ENCODE data around the gene DGKH. TPM values are rescaled to one million over a fixed set of nuclear protein-coding genes. Genes with fewer than 3 reads are reported as not detected.

The DGKH gene
- total and polyA plus RNA-seq, 10 of the 15 experiments (the other 5 are each of a cell fraction or from before 2014, with no cell fraction given): 1.3 to 15.2 (median 7.3) TPM

DNA sequence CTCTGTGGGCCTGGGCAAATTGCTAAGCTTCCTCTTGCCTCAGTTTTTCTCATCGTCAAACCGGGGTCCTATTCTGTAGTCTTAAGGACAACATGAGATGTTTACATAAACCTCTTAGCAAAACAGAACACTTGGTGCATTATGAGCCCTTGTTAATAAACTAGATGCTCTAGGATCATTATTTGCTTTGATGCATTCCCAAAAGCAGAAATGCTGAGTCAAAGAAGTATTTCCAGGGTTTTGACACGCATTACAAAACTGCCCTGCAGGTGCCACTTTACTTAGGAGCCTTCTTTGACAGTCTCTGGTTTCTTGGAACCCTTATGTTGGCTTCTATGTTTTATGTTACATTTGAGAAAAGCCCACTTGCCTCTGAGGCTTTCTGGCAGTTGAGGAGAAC, 235.6 kb downstream of the DGKH start:
- H2AFZ ChIP-seq (ENCODE audit: control insufficient read depth, low read depth, low read length): no peak overlapping the region
- peak; percentile 17; the same call in 2 of the 3 replicates for ATAC-seq
- intact Hi-C loops (cut with micrococcal nuclease; ENCODE audit: unreplicated experiment): no loop called here
- H3K36me3 ChIP-seq (ENCODE audit: control insufficient read depth in 2 of 2, insufficient read depth in 2 of 2, low read length in 1 of 2): peaks cover 2 to 24% of the 10 kb centered on the region in 2 experiments
- DNase-seq (ENCODE audit: low read depth, low spot score): no peak
- no peak overlapping the region for H3K4me2 ChIP-seq (ENCODE audit: control insufficient read depth, insufficient read depth)
- TF ChIP-seq MTA2 (IDR thresholded peaks at IDR 0.05; ENCODE audit: low read depth): no peak
- no peak for TF ChIP-seq BRCA1 (IDR thresholded peaks at IDR 0.05; ENCODE audit: low read depth, low read length)
- no peak for TF ChIP-seq SMAD5 (IDR thresholded peaks at IDR 0.05; ENCODE audit: low read depth)
- TF ChIP-seq, protein P1, sequence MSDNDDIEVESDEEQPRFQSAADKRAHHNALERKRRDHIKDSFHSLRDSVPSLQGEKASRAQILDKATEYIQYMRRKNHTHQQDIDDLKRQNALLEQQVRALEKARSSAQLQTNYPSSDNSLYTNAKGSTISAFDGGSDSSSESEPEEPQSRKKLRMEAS (IDR thresholded peaks at IDR 0.05; ENCODE audit: low read depth, low read length): no peak
- TF ChIP-seq NBN (IDR thresholded peaks at IDR 0.05): no peak
- TF ChIP-seq RBBP5 (conservative IDR thresholded peaks at IDR 0.05): no peak
- no peak for TF ChIP-seq POU2F2 (IDR thresholded peaks at IDR 0.05; ENCODE audit: borderline replicate concordance, low read depth, low read length)
- TF ChIP-seq NR2C1 (IDR thresholded peaks at IDR 0.05): no peak
- no peak for TF ChIP-seq MEF2A (IDR thresholded peaks at IDR 0.05; ENCODE audit: insufficient read depth, low read depth, low read length)
- H3K4me3 ChIP-seq: no peak overlapping the region
- no peaks in the 10 kb centered on the region for H3K9me3 ChIP-seq (replicated peaks; ENCODE audit: control insufficient read depth, insufficient read depth, low read length)
- BruUV-seq (replicated peaks): no TSS peak
- CTCF ChIA-PET: no interaction called here
- H3K27ac ChIP-seq (ENCODE audit: control insufficient read depth, insufficient read depth): no peak overlapping the region
- no peaks in the 10 kb centered on the region for H4K20me1 ChIP-seq (ENCODE audit: control insufficient read depth, insufficient read depth)
- POLR2A ChIA-PET: no interaction called here
- in situ Hi-C loops (cut with MboI): no loop called here
- no peak for FAIRE-seq
- H3K9ac ChIP-seq (ENCODE audit: control insufficient read depth, insufficient read depth, low read length): no peak overlapping the region
- SMC1A ChIA-PET (ENCODE audit: uncharacterized antibody, unreplicated experiment): interaction anchor here (1.0 to 1.1 kb wide), 2 partner anchors 15 to 617 kb away, joined by 3 read pairs; no protein-coding TSS in a partner anchor
- RAD21 ChIA-PET (ENCODE audit: unreplicated experiment): no interaction called here
- 87% methylated on average over 3 of the region's 3 CpGs for WGBS (ENCODE audit: insufficient coverage, insufficient replicate concordance, low lambda C conversion rate, missing lambda C conversion rate)
- peaks cover 75% of the 10 kb centered on the region for H3K79me2 ChIP-seq (ENCODE audit: control insufficient read depth, insufficient read depth, low read length)
- H3K27me3 ChIP-seq (replicated peaks in 1 of 2; ENCODE audit: control insufficient read depth in 2 of 2, insufficient read depth in 2 of 2, low read length in 1 of 2): no peaks in the 10 kb centered on the region
- H3K4me1 ChIP-seq (ENCODE audit: control insufficient read depth, insufficient read depth, low read length): peaks cover 7% of the 10 kb centered on the region; the same call in 1 of the 2 replicates

Small RNAs within 50 kb of the gene (small RNA-seq; reads per million reads assigned to genes)
- gene RPS28P8: not detected

Other genes with a start within 250 kb of the DGKH start
- 17.8 and 21.6 TPM in 2 replicates for gene VWA8, start 87.5 kb upstream of the DGKH start, total RNA-seq (2014; rRNA removed)
- gene VWA8, start 87.5 kb upstream of the DGKH start, total RNA-seq (2014; rRNA removed; fragmentation: Illumina TruSeq; extraction: Trizol): 16.7 and 16.9 TPM in 2 replicates
- gene VWA8, start 87.5 kb upstream of the DGKH start, total RNA-seq (2021): 21.8 and 24.0 TPM in 2 replicates
- 20.4 and 30.2 TPM in 2 replicates for gene VWA8, start 87.5 kb upstream of the DGKH start, polyA plus RNA-seq (2011; rRNA removed)
- 16.9 and 20.7 TPM in 2 replicates for gene VWA8, start 87.5 kb upstream of the DGKH start, polyA plus RNA-seq (2014; fragmentation: Illumina TruSeq; extraction: Trizol)
- 1 to 10 TPM; 3.0 to 4.6 TPM for gene VWA8, start 87.5 kb upstream of the DGKH start, polyA plus RNA-seq (2014; fragmentation: Nextera tagmentation; extraction: Ambion mirVana)
- gene VWA8, start 87.5 kb upstream of the DGKH start, polyA plus RNA-seq (2014; rRNA removed): 8.9 and 9.8 TPM in 2 replicates
- 10 to 100 TPM in 1 of 2 experiments, 1 to 10 TPM in 1; 8.9 to 10.1 TPM for gene VWA8, start 87.5 kb upstream of the DGKH start, polyA plus RNA-seq (2016; fragmentation: Nextera tagmentation; extraction: Ambion mirVana)
- 19.0 and 21.2 TPM in 2 replicates for gene AKAP11, start 223.5 kb downstream of the DGKH start, total RNA-seq (2014; rRNA removed)
- gene AKAP11, start 223.5 kb downstream of the DGKH start, total RNA-seq (2014; rRNA removed; fragmentation: Illumina TruSeq; extraction: Trizol): 24.9 and 26.9 TPM in 2 replicates
- gene AKAP11, start 223.5 kb downstream of the DGKH start, total RNA-seq (2021): 24.6 and 27.0 TPM in 2 replicates
- 36.8 and 55.6 TPM in 2 replicates for gene AKAP11, start 223.5 kb downstream of the DGKH start, polyA plus RNA-seq (2011; rRNA removed)
- 25.1 and 31.9 TPM in 2 replicates for gene AKAP11, start 223.5 kb downstream of the DGKH start, polyA plus RNA-seq (2014; fragmentation: Illumina TruSeq; extraction: Trizol)
- gene AKAP11, start 223.5 kb downstream of the DGKH start, polyA plus RNA-seq (2014; fragmentation: Nextera tagmentation; extraction: Ambion mirVana): 1 to 10 TPM; 4.8 to 6.0 TPM
- gene AKAP11, start 223.5 kb downstream of the DGKH start, polyA plus RNA-seq (2014; rRNA removed): 13.9 and 16.8 TPM in 2 replicates
- 1 to 10 TPM; 6.7 to 7.0 TPM for gene AKAP11, start 223.5 kb downstream of the DGKH start, polyA plus RNA-seq (2016; fragmentation: Nextera tagmentation; extraction: Ambion mirVana)